Measurements from ENCODE around the gene S100A2. TPM values are rescaled to one million over a fixed set of nuclear protein-coding genes. Genes with fewer than 3 reads are reported as not detected.
A peak's percentile ranks its signal among the peaks of the same experiment; 100 is the strongest.
"Not testable (repeated sequence)": the region's sequence is repeated elsewhere in the genome, so short reads cannot be mapped to it uniquely, and the experiment has no call there.

Gene S100A2
- total RNA-seq, 1 donor from 2014 or later: 71.6 TPM

GRCh38 chr1:153588482-153588881, 22.8 kb upstream of the S100A2 start:
- no peak for DNase-seq

GRCh38 chr1:153588033-153588432, 22.4 kb upstream of the S100A2 start:
- DNase-seq: not testable (repeated sequence)

GRCh38 chr1:153587314-153587713, 21.7 kb upstream of the S100A2 start:
- no peak for DNase-seq

- no peak for DNase-seq
Measured at GRCh38 chr1:153586347-153586746, 20.7 kb upstream of the S100A2 start.

GRCh38 chr1:153585006-153585405, 19.4 kb upstream of the S100A2 start:
- no peak for DNase-seq

GRCh38 chr1:153583976-153584375, 18.3 kb upstream of the S100A2 start:
- DNase-seq: no peak

GRCh38 chr1:153583514-153583913, 17.9 kb upstream of the S100A2 start:
- not testable (repeated sequence) for DNase-seq

- DNase-seq: not testable (repeated sequence)
Measured at GRCh38 chr1:153582836-153583235, 17.2 kb upstream of the S100A2 start.

GRCh38 chr1:153578936-153579335, 13.3 kb upstream of the S100A2 start:
- no peak for DNase-seq

GRCh38 chr1:153578490-153578889, 12.8 kb upstream of the S100A2 start:
- no peak for DNase-seq

GRCh38 chr1:153577624-153578051, 12.0 kb upstream of the S100A2 start:
- no peak for DNase-seq

- DNase-seq: no peak
Measured at GRCh38 chr1:153577138-153577537, 11.5 kb upstream of the S100A2 start.

- DNase-seq: not testable (repeated sequence)
Measured at GRCh38 chr1:153575497-153575896, 9.9 kb upstream of the S100A2 start.

- not testable (repeated sequence) for DNase-seq
Measured at GRCh38 chr1:153575081-153575491, 9.4 kb upstream of the S100A2 start.

- no peak for DNase-seq
Measured at GRCh38 chr1:153573351-153573750, 7.7 kb upstream of the S100A2 start.

- peak; percentile 42 for DNase-seq
Measured at GRCh38 chr1:153572569-153573015, 6.9 kb upstream of the S100A2 start.

- no peak for DNase-seq
Measured at GRCh38 chr1:153571706-153572105, 6.1 kb upstream of the S100A2 start.

- no peak for DNase-seq
Measured at GRCh38 chr1:153570874-153571273, 5.2 kb upstream of the S100A2 start.

- no peak for DNase-seq
Measured at GRCh38 chr1:153569465-153569864, 3.8 kb upstream of the S100A2 start.

GRCh38 chr1:153568367-153569099, 2.9 kb upstream of the S100A2 start:
- peak; percentile 78 for DNase-seq

- DNase-seq: no peak
Measured at GRCh38 chr1:153567621-153568366, 2.1 kb upstream of the S100A2 start.

- peak; percentile 64 for DNase-seq
Measured at GRCh38 chr1:153566414-153567371, 1.0 kb upstream of the S100A2 start.
